Neural progenitor cell (in vitro differentiated cells): ENCODE results near the gene ZNF429. TPM values are rescaled to one million over a fixed set of nuclear protein-coding genes. Genes with fewer than 3 reads are reported as not detected.

Experiments
- DNase-seq: peaks from one replicate; pipeline ENCODE4 v3.0.0-alpha.2; 2016; ENCODE audit warnings: low spot score
- H2AFZ ChIP-seq: fragments of 200-600 bp; sonication (generic); replicated peaks from 2 replicates; pipeline ENCODE4 v1.6.1; 2016; ENCODE audit warnings: antibody characterized with exemption
- H3F3A ChIP-seq: fragments of 200-600 bp; sonication (generic); 2 replicates; pipeline ENCODE4 v1.6.1; 2016; ENCODE audit warnings: antibody characterized with exemption, low read depth
- H3K27ac ChIP-seq: fragments of 200-600 bp; sonication (generic); 2 replicates; pipeline ENCODE4 v1.5.1; 2016; ENCODE audit warnings: mild to moderate bottlenecking
- H3K27me3 ChIP-seq: fragments of 200-600 bp; sonication (generic); 2 replicates; pipeline ENCODE4 v1.6.1; 2016; ENCODE audit warnings: mild to moderate bottlenecking, moderate library complexity
- H3K36me3 ChIP-seq: fragments of 200-600 bp; sonication (generic); 2 replicates; pipeline ENCODE4 v1.5.1; 2016
- H3K4me1 ChIP-seq: fragments of 200-600 bp; sonication (generic); 2 replicates; pipeline ENCODE4 v1.6.1; 2016; ENCODE audit warnings: mixed run types
- H3K4me2 ChIP-seq: fragments of 200-600 bp; sonication (generic); 2 replicates; pipeline ENCODE4 v1.6.1; 2016
- H3K4me3 ChIP-seq: fragments of 200-600 bp; sonication (generic); 2 replicates; pipeline ENCODE4 v1.5.1; 2016
- H3K79me2 ChIP-seq: fragments of 200-600 bp; sonication (generic); 2 replicates; pipeline ENCODE4 v1.6.1; 2016; ENCODE audit warnings: low read depth
- H3K9ac ChIP-seq: fragments of 200-600 bp; sonication (generic); 2 replicates; pipeline ENCODE4 v1.6.1; 2016
- H3K9me3 ChIP-seq: fragments of 200-600 bp; sonication (generic); 2 replicates; pipeline ENCODE4 v1.5.1; 2016; ENCODE audit warnings: low read depth
- H4K20me1 ChIP-seq: fragments of 200-600 bp; sonication (generic); 2 replicates; pipeline ENCODE4 v1.6.1; 2016; ENCODE audit warnings: low read depth
- H3K27ac Mint-ChIP-seq: 3 replicates; pipeline ENCODE4 v1.8.0; 2021; ENCODE audit warnings: mixed read lengths
- H3K27me3 Mint-ChIP-seq: 2 replicates; pipeline ENCODE4 v1.8.0; 2022; ENCODE audit warnings: low read depth, mild to moderate bottlenecking, inconsistent platforms, moderate library complexity, mixed read lengths; ENCODE audit not compliant: insufficient read depth
- H3K36me3 Mint-ChIP-seq: 3 replicates; pipeline ENCODE4 v1.8.0; 2021; ENCODE audit warnings: mixed read lengths
- H3K4me1 Mint-ChIP-seq: 3 replicates; pipeline ENCODE4 v1.8.0; 2021; ENCODE audit warnings: mixed read lengths
- H3K4me3 Mint-ChIP-seq: 3 replicates; pipeline ENCODE4 v1.8.0; 2021; ENCODE audit warnings: mild to moderate bottlenecking, moderate library complexity, mixed read lengths
- H3K9me3 Mint-ChIP-seq: 3 replicates; pipeline ENCODE4 v1.8.0; 2020; ENCODE audit warnings: mixed read lengths
- EZH2 ChIP-seq: fragments of 200-600 bp; sonication (generic); IDR thresholded peaks from 2 replicates; pipeline ENCODE4 v1.6.1; 2017; ENCODE audit warnings: antibody characterized with exemption, mild to moderate bottlenecking, moderate library complexity
- EZH2phosphoT487 ChIP-seq: fragments of 200-600 bp; sonication (generic); IDR thresholded peaks from 2 replicates; pipeline ENCODE4 v1.6.1; 2017; ENCODE audit warnings: antibody characterized with exemption
- total RNA-seq: library from RNA; depleted of rRNA; stranded (reverse); fragments of >200 nt; gene quantifications from 2 replicates; pipeline ENCODE4 v1.2.3, GENCODE V29; 2015; ENCODE audit warnings: low replicate concordance
- TF ChIP-seq, protein P1 (sequence below): fragments of 200-600 bp; sonication (generic); IDR thresholded peaks from 2 replicates; pipeline ENCODE4 v1.5.1; 2017; ENCODE audit warnings: antibody characterized with exemption, mild to moderate bottlenecking

ZNF429 gene
- total RNA-seq, 1 donor from 2014 or later: 29.4 TPM

DNA sequence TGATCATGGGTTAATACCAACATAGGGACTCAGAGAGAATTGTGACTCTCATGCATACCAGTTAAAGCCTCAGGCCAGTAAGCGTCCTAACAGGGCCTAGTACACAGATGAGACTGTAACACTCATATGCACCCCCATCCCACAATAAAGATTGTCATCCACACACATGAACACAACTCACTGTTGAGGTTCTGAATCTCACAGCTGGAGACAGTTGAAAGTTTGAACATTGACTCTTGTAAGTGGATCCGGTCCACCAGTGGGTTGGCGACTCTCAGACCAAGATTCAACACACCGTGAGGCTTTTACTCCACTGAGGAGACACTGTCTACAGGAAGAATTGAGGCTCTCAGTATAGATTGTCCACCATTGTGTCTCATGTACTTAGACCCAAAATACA lies 88.1 kb downstream of the ZNF429 start:
- H3K4me1 Mint-ChIP-seq: no peaks in the 10 kb centered on the region
- Histone ChIP-seq H3K79me2 (no peaks in the 10 kb centered on the region), H3K27ac (no peak overlapping the region), H3K9ac (no peak overlapping the region), H4K20me1 (no peaks in the 10 kb centered on the region), H3K4me3 (no peak overlapping the region), H3K4me1 (no peaks in the 10 kb centered on the region), H3F3A (no peaks in the 10 kb centered on the region), H3K9me3 (no peaks in the 10 kb centered on the region), H2AFZ (no peak overlapping the region), H3K4me2 (no peak overlapping the region), H3K27me3 (no peaks in the 10 kb centered on the region), H3K36me3 (no peaks in the 10 kb centered on the region)
- peaks cover 46% of the 10 kb centered on the region for H3K9me3 Mint-ChIP-seq
- peaks cover 2% of the 10 kb centered on the region for H3K36me3 Mint-ChIP-seq
- DNase-seq: no peak
- no peak overlapping the region for H3K4me3 Mint-ChIP-seq
- H3K27me3 Mint-ChIP-seq: peaks cover 2% of the 10 kb centered on the region
- H3K27ac Mint-ChIP-seq: no peak overlapping the region
- TF ChIP-seq, protein P1, sequence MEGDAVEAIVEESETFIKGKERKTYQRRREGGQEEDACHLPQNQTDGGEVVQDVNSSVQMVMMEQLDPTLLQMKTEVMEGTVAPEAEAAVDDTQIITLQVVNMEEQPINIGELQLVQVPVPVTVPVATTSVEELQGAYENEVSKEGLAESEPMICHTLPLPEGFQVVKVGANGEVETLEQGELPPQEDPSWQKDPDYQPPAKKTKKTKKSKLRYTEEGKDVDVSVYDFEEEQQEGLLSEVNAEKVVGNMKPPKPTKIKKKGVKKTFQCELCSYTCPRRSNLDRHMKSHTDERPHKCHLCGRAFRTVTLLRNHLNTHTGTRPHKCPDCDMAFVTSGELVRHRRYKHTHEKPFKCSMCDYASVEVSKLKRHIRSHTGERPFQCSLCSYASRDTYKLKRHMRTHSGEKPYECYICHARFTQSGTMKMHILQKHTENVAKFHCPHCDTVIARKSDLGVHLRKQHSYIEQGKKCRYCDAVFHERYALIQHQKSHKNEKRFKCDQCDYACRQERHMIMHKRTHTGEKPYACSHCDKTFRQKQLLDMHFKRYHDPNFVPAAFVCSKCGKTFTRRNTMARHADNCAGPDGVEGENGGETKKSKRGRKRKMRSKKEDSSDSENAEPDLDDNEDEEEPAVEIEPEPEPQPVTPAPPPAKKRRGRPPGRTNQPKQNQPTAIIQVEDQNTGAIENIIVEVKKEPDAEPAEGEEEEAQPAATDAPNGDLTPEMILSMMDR: no peak
- TF ChIP-seq EZH2 (no peak), EZH2phosphoT487 (no peak)

GRCh38 chr19:21593934-21594820 lies 88.8 kb downstream of the ZNF429 start:
- no peaks in the 10 kb centered on the region for H3K36me3 ChIP-seq
- peaks cover 50% of the 10 kb centered on the region for H3K9me3 Mint-ChIP-seq

GRCh38 chr19:21595185-21595584 lies 89.8 kb downstream of the ZNF429 start:
- H3K9ac ChIP-seq: no peak overlapping the region
- TF ChIP-seq EZH2phosphoT487 (no peak), EZH2 (no peak)
- TF ChIP-seq, protein P1: no peak
- peaks cover 7% of the 10 kb centered on the region for H3K4me1 ChIP-seq
- H2AFZ ChIP-seq: no peak overlapping the region
- H3K4me2 ChIP-seq: no peak overlapping the region
- H3K4me3 Mint-ChIP-seq: no peak overlapping the region
- no peak overlapping the region for H3K4me3 ChIP-seq
- H3K27me3 ChIP-seq: no peaks in the 10 kb centered on the region
- H3K36me3 ChIP-seq: no peaks in the 10 kb centered on the region
- H3K4me1 Mint-ChIP-seq: no peaks in the 10 kb centered on the region
- H3K27ac Mint-ChIP-seq: no peak overlapping the region
- H3K27ac ChIP-seq: no peak overlapping the region
- peaks cover 45% of the 10 kb centered on the region for H3K9me3 Mint-ChIP-seq
- no peaks in the 10 kb centered on the region for H3K9me3 ChIP-seq
- peaks cover 2% of the 10 kb centered on the region for H3F3A ChIP-seq
- no peaks in the 10 kb centered on the region for H4K20me1 ChIP-seq
- peaks cover 2% of the 10 kb centered on the region for H3K27me3 Mint-ChIP-seq
- H3K36me3 Mint-ChIP-seq: peaks cover 2% of the 10 kb centered on the region
- no peak for DNase-seq
- no peaks in the 10 kb centered on the region for H3K79me2 ChIP-seq

More at GRCh38 chr19:21593934-21594820, 88.8 kb downstream of the ZNF429 start:
- no peak for DNase-seq
- no peak overlapping the region for H3K27ac ChIP-seq
- no peak overlapping the region for H3K9ac ChIP-seq
- no peak overlapping the region for H3K4me2 ChIP-seq
- H3K79me2 ChIP-seq: no peaks in the 10 kb centered on the region
- H3K4me3 ChIP-seq: no peak overlapping the region
- Mint-ChIP-seq H3K4me3 (no peak overlapping the region), H3K4me1 (no peaks in the 10 kb centered on the region), H3K36me3 (peaks cover 2% of the 10 kb centered on the region), H3K27ac (no peak overlapping the region), H3K27me3 (peaks cover 2% of the 10 kb centered on the region)
- no peaks in the 10 kb centered on the region for H3K9me3 ChIP-seq
- H4K20me1 ChIP-seq: no peaks in the 10 kb centered on the region
- TF ChIP-seq, protein P1: no peak
- TF ChIP-seq EZH2phosphoT487 (no peak), EZH2 (no peak)
- no peaks in the 10 kb centered on the region for H3K27me3 ChIP-seq
- H3K4me1 ChIP-seq: no peaks in the 10 kb centered on the region
- H3F3A ChIP-seq: no peaks in the 10 kb centered on the region
- no peak overlapping the region for H2AFZ ChIP-seq
